Measurements from ENCODE around the gene NCK2. TPM values are rescaled to one million over a fixed set of nuclear protein-coding genes. Genes with fewer than 3 reads are reported as not detected.
A peak's percentile ranks its signal among the peaks of the same experiment; 100 is the strongest.

The NCK2 gene
- total and polyA plus RNA-seq, 9 of the 15 experiments (the other 6 are each of a cell fraction or from before 2014, with no cell fraction given), result 0.90 to 27.9 (median 15.9) TPM

DNA sequence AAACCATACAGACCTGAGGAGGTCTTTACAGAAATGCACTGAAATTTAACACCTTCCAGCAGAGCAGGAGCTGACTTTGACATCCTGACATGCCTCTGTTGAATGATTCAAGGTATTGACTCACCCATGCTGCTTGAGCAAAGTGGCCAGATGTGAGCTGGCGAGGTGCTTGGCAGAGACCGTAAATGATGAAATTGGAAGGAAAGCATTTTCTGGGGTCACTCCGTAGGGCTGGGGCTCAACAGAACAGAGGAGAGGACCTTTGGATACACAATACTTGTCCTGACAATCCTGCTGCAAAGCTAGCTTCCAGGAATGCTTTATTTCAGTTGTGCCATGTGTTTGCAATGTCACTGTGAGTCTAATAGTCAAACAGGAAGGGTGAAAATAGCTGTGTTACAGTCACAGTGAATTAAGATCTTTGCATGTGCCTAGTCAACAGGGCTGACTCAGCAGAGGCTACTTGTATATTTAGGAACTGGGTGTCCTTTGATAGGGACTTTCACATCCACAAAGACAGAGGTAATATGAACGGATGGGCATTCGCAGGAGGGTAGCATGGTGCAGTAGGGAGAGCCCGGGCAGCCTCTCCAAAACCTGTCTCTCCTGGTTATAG lies 31.6 kb upstream of the NCK2 start (continued):
- no peak for TF ChIP-seq CEBPG (CRISPR knock-in tag; IDR thresholded peaks at IDR 0.05)
- peak; percentile 29 to 57; a peak in 1 of 4 replicates for TF ChIP-seq CEBPG (tag; conservative IDR thresholded peaks at IDR 0.05 in 1 of 2, IDR thresholded peaks at IDR 0.05 in 1 of 2)
- TF ChIP-seq EP300 (IDR thresholded peaks at IDR 0.05; ENCODE audit: low read length), result peak; percentile 7; the same call in 1 of the 2 replicates
- TF ChIP-seq NRF1 (conservative IDR thresholded peaks at IDR 0.05 in 1 of 2, IDR thresholded peaks at IDR 0.05 in 1 of 2), result peak; percentile 10 to 16; a peak in 1 of 4 replicates
- TF ChIP-seq EP400 (IDR thresholded peaks at IDR 0.05), result peak; percentile 23; the same call in 1 of the 2 replicates
- TF ChIP-seq, protein P1, sequence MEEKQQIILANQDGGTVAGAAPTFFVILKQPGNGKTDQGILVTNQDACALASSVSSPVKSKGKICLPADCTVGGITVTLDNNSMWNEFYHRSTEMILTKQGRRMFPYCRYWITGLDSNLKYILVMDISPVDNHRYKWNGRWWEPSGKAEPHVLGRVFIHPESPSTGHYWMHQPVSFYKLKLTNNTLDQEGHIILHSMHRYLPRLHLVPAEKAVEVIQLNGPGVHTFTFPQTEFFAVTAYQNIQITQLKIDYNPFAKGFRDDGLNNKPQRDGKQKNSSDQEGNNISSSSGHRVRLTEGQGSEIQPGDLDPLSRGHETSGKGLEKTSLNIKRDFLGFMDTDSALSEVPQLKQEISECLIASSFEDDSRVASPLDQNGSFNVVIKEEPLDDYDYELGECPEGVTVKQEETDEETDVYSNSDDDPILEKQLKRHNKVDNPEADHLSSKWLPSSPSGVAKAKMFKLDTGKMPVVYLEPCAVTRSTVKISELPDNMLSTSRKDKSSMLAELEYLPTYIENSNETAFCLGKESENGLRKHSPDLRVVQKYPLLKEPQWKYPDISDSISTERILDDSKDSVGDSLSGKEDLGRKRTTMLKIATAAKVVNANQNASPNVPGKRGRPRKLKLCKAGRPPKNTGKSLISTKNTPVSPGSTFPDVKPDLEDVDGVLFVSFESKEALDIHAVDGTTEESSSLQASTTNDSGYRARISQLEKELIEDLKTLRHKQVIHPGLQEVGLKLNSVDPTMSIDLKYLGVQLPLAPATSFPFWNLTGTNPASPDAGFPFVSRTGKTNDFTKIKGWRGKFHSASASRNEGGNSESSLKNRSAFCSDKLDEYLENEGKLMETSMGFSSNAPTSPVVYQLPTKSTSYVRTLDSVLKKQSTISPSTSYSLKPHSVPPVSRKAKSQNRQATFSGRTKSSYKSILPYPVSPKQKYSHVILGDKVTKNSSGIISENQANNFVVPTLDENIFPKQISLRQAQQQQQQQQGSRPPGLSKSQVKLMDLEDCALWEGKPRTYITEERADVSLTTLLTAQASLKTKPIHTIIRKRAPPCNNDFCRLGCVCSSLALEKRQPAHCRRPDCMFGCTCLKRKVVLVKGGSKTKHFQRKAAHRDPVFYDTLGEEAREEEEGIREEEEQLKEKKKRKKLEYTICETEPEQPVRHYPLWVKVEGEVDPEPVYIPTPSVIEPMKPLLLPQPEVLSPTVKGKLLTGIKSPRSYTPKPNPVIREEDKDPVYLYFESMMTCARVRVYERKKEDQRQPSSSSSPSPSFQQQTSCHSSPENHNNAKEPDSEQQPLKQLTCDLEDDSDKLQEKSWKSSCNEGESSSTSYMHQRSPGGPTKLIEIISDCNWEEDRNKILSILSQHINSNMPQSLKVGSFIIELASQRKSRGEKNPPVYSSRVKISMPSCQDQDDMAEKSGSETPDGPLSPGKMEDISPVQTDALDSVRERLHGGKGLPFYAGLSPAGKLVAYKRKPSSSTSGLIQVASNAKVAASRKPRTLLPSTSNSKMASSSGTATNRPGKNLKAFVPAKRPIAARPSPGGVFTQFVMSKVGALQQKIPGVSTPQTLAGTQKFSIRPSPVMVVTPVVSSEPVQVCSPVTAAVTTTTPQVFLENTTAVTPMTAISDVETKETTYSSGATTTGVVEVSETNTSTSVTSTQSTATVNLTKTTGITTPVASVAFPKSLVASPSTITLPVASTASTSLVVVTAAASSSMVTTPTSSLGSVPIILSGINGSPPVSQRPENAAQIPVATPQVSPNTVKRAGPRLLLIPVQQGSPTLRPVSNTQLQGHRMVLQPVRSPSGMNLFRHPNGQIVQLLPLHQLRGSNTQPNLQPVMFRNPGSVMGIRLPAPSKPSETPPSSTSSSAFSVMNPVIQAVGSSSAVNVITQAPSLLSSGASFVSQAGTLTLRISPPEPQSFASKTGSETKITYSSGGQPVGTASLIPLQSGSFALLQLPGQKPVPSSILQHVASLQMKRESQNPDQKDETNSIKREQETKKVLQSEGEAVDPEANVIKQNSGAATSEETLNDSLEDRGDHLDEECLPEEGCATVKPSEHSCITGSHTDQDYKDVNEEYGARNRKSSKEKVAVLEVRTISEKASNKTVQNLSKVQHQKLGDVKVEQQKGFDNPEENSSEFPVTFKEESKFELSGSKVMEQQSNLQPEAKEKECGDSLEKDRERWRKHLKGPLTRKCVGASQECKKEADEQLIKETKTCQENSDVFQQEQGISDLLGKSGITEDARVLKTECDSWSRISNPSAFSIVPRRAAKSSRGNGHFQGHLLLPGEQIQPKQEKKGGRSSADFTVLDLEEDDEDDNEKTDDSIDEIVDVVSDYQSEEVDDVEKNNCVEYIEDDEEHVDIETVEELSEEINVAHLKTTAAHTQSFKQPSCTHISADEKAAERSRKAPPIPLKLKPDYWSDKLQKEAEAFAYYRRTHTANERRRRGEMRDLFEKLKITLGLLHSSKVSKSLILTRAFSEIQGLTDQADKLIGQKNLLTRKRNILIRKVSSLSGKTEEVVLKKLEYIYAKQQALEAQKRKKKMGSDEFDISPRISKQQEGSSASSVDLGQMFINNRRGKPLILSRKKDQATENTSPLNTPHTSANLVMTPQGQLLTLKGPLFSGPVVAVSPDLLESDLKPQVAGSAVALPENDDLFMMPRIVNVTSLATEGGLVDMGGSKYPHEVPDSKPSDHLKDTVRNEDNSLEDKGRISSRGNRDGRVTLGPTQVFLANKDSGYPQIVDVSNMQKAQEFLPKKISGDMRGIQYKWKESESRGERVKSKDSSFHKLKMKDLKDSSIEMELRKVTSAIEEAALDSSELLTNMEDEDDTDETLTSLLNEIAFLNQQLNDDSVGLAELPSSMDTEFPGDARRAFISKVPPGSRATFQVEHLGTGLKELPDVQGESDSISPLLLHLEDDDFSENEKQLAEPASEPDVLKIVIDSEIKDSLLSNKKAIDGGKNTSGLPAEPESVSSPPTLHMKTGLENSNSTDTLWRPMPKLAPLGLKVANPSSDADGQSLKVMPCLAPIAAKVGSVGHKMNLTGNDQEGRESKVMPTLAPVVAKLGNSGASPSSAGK (IDR thresholded peaks at IDR 0.05), result peak; percentile 34; the same call in 1 of the 2 replicates
- TF ChIP-seq ARID1B (IDR thresholded peaks at IDR 0.05), result 0 out of 2 replicates have a peak, but pooled peaks have one; percentile 9
- TF ChIP-seq, protein P2, sequence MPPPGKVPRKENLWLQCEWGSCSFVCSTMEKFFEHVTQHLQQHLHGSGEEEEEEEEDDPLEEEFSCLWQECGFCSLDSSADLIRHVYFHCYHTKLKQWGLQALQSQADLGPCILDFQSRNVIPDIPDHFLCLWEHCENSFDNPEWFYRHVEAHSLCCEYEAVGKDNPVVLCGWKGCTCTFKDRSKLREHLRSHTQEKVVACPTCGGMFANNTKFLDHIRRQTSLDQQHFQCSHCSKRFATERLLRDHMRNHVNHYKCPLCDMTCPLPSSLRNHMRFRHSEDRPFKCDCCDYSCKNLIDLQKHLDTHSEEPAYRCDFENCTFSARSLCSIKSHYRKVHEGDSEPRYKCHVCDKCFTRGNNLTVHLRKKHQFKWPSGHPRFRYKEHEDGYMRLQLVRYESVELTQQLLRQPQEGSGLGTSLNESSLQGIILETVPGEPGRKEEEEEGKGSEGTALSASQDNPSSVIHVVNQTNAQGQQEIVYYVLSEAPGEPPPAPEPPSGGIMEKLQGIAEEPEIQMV (tag; conservative IDR thresholded peaks at IDR 0.05; ENCODE audit: low read depth), result no peak
- TF ChIP-seq, protein P3, sequence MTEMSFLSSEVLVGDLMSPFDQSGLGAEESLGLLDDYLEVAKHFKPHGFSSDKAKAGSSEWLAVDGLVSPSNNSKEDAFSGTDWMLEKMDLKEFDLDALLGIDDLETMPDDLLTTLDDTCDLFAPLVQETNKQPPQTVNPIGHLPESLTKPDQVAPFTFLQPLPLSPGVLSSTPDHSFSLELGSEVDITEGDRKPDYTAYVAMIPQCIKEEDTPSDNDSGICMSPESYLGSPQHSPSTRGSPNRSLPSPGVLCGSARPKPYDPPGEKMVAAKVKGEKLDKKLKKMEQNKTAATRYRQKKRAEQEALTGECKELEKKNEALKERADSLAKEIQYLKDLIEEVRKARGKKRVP (CRISPR knock-in tag; IDR thresholded peaks at IDR 0.05), result 0 out of 2 replicates have a peak, but pooled peaks have one; percentile 9
- no peak for TF ChIP-seq NFYB (IDR thresholded peaks at IDR 0.05; ENCODE audit: extremely low read depth, insufficient read length)
- TF ChIP-seq KLF13 (tag; IDR thresholded peaks at IDR 0.05; ENCODE audit: borderline replicate concordance, low read depth), result no peak

Measured in K562 (cell line).